Middle frontal gyrus (tissue), 1 donor: ENCODE measurements around the gene ZFAND5.
A peak's percentile ranks its signal among the peaks of the same experiment; 100 is the strongest.

Experiments
- DNase-seq: peaks from one replicate; pipeline ENCODE4 v3.0.0-alpha.2; 2015; ENCODE audit warnings: low spot score; ENCODE audit errors: extremely low spot score

Gene ZFAND5

GRCh38 chr9:72363236-72363635, 1.8 kb downstream of the ZFAND5 start:
- DNase-seq: no peak

- peak; percentile 91 for DNase-seq
Observed at GRCh38 chr9:72362680-72363139, 2.3 kb downstream of the ZFAND5 start.

GRCh38 chr9:72362118-72362531, 2.9 kb downstream of the ZFAND5 start:
- no peak for DNase-seq

GRCh38 chr9:72361217-72361616, 3.8 kb downstream of the ZFAND5 start:
- DNase-seq: no peak

- DNase-seq: no peak
Observed at GRCh38 chr9:72360324-72360723, 4.7 kb downstream of the ZFAND5 start.

- no peak for DNase-seq
Observed at GRCh38 chr9:72356041-72356582, 8.9 kb downstream of the ZFAND5 start.

- no peak for DNase-seq
Observed at GRCh38 chr9:72355153-72355552, 9.9 kb downstream of the ZFAND5 start.

GRCh38 chr9:72354704-72355103, 10.3 kb downstream of the ZFAND5 start:
- no peak for DNase-seq

GRCh38 chr9:72353455-72354116, 11.4 kb downstream of the ZFAND5 start:
- no peak for DNase-seq

- no peak for DNase-seq
Observed at GRCh38 chr9:72352911-72353388, 12.1 kb downstream of the ZFAND5 start.

GRCh38 chr9:72351538-72352453, 13.2 kb downstream of the ZFAND5 start:
- no peak for DNase-seq

- DNase-seq: no peak
Observed at GRCh38 chr9:72349911-72350310, 15.1 kb downstream of the ZFAND5 start.

- no peak for DNase-seq
Observed at GRCh38 chr9:72349240-72349639, 15.8 kb downstream of the ZFAND5 start.

GRCh38 chr9:72346333-72346732, 18.7 kb downstream of the ZFAND5 start:
- DNase-seq: no peak

- DNase-seq: no peak
Observed at GRCh38 chr9:72338631-72339030, 26.4 kb downstream of the ZFAND5 start.

- no peak for DNase-seq
Observed at GRCh38 chr9:72337286-72337685, 27.7 kb downstream of the ZFAND5 start.

GRCh38 chr9:72334658-72335337, 30.2 kb downstream of the ZFAND5 start:
- no peak for DNase-seq

- DNase-seq: no peak
Observed at GRCh38 chr9:72333709-72334108, 31.3 kb downstream of the ZFAND5 start.

GRCh38 chr9:72333197-72333596, 31.8 kb downstream of the ZFAND5 start:
- DNase-seq: no peak

GRCh38 chr9:72332351-72332750, 32.7 kb downstream of the ZFAND5 start:
- DNase-seq: no peak

GRCh38 chr9:72327631-72328030, 37.4 kb downstream of the ZFAND5 start:
- no peak for DNase-seq
